Cardiac septum (tissue), 1 donor: ENCODE results near the gene EHMT1. TPM values are rescaled to one million over a fixed set of nuclear protein-coding genes. Genes with fewer than 3 reads are reported as not detected.
"Not testable (repeated sequence)": the region's sequence is repeated elsewhere in the genome, so short reads cannot be mapped to it uniquely, and the experiment has no call there.

ENCODE experiments used
- DNase-seq: peaks from one replicate; pipeline ENCODE4 v3.0.0-alpha.2; 2020; ENCODE audit warnings: low spot score
- intact Hi-C: fragments of 100-400 bp; cut with DNase I; formaldehyde crosslinking; loops from one replicate; pipeline ENCODE4 v1.14.0; 2022
- total RNA-seq: library from RNA; stranded (reverse); fragmentation: NEBNext Ultra II Directional; extraction: Animal tissue kit (Norgen Biotek cat#: 25700); gene quantifications from one replicate; pipeline ENCODE4 v1.2.1, GENCODE V29; 2021
- donor health status: DM: no; HTN: no; CAD: no.

EHMT1 gene
- total RNA-seq, 1 donor from 2014 or later: 39.8 TPM

DNA sequence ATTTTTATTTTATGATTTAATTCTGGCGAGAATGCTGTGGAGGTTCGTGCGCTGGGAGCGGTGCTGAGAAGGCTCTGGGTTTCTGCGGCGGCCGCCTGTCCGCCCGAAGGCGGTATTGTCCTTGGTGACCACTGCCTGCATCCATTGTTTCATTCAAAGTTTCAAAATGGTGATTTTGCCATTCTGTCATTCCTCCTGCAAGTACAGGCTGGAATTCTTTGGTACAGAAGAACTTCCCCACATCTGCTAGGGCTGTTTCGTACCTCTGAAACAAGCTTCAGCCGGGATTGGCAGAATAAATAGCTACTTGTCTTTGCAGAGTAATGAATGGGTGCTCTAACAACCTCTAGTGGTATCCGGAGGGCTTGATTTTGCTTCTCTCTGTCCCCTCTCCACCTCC lies 146.2 kb downstream of the EHMT1 start:
- no peak for DNase-seq
- intact Hi-C loops: no loop called here

DNA sequence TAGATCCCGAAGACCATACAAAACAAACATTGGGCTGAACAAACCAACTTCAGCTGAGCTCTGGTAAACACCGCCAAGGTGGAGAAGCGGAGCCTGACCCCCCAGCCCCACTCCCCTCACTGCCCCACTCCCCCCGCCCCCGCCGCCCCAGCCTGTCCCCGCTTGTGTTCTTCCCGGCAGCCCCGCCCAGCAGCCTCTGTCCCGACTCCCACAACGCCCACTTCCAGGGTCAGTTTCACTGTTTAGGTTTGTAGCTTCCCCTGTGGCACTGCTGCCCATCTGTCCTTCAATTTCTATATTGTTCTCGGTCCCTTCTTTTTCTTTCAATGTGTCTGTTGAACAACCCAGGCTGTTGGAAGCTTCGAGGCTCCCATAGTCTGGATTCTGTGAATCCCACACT lies 146.7 kb downstream of the EHMT1 start:
- no peak for DNase-seq
- intact Hi-C loops: no loop called here

DNA sequence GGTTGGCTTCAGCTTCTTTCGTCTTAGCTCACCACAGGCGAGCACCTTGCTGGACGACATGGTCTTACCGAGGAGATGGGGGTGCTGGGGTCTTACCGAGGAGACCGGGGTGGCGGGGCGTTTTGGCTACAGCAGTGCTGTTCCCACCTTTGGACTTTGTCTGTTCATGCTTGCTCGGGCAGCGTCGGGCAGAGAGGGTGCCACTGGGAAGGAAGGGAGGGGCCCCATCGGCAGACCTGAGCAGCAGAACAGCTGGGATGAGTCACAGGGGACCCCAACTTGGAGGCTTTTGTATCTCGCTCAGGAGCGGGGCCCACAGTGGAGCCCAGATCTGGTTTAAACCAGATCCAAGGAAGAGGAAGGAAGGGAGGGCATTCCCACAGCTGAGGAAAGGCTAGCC lies 152.8 kb downstream of the EHMT1 start:
- intact Hi-C loops: no loop called here
- no peak for DNase-seq

DNA sequence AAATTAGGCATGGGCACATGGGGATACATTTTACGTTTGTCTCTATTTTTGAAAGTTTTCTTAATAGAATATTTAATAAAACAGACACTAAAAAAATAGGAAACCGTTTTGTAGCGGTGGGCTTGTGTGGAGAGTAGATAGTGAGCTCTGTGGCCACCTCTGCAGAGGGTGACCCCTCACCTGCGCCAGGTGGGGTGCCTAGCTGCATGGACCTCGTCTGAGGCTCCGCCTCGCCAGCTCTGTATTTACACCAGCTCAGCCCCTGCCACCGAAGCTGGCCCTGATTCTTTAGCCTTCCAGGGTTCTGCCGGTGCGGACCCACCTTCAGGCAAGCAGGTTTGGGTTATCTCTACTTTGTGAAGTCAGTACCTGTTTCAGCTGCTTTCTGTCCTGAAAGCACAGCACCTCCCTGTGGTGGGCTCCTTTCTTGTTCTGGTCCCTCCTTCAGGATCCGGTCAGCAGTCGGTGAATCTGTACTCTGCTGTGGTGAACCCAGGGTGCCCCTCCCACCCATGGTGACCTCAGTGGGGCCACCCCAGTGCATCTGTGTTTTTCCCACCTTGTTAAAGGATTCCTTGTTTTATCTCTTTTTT lies 153.6 kb downstream of the EHMT1 start:
- no peak for DNase-seq

GRCh38 chr9:137774775-137775386 lies 156.1 kb downstream of the EHMT1 start:
- intact Hi-C loops: no loop called here
- no peak for DNase-seq

More for the DNA sequence above, 153.6 kb downstream of the EHMT1 start:
- intact Hi-C loops: no loop called here

GRCh38 chr9:137776306-137776995 lies 157.6 kb downstream of the EHMT1 start:
- no peak for DNase-seq
- intact Hi-C loops: no loop called here

GRCh38 chr9:137777761-137778160 lies 159.0 kb downstream of the EHMT1 start:
- intact Hi-C loops: no loop called here
- DNase-seq: no peak

DNA sequence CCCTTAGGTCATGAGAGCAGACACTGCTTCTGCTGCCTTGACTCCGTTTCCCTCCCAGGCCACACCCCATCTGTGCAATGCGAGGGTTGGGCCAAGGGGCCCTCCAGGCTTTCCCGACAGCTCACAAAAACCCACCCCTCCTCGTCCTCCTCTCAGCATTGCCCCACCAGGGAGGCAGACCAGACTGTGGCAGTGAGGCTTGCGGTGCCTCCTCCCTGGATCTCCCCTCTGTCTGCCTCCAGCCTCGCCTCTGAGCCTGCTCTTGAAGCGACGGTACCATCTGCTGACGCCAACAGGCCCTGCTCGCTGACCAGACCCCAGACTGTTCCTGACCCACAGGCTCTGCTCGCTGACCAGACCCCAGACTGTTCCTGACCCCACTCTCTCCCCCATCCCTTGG lies 159.5 kb downstream of the EHMT1 start:
- no peak for DNase-seq
- intact Hi-C loops: no loop called here

GRCh38 chr9:137778914-137779313 lies 160.1 kb downstream of the EHMT1 start:
- intact Hi-C loops: no loop called here
- DNase-seq: no peak

DNA sequence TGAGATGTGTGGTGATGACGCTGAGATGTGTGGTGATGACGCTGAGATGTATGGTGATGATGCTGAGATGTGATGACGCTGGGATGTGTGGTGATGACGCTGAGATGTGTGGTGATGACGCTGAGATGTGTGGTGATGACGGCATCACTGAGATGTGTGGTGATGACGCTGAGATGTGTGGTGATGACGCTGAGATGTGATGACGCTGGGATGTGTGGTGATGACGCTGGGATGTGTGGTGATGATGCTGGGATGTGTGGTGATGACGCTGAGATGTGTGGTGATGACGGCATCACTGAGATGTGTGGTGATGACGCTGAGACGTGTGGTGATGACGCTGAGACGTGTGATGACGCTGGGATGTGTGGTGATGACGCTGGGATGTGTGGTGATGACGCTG lies 161.2 kb downstream of the EHMT1 start:
- DNase-seq, intact Hi-C loops: not testable (repeated sequence)

DNA sequence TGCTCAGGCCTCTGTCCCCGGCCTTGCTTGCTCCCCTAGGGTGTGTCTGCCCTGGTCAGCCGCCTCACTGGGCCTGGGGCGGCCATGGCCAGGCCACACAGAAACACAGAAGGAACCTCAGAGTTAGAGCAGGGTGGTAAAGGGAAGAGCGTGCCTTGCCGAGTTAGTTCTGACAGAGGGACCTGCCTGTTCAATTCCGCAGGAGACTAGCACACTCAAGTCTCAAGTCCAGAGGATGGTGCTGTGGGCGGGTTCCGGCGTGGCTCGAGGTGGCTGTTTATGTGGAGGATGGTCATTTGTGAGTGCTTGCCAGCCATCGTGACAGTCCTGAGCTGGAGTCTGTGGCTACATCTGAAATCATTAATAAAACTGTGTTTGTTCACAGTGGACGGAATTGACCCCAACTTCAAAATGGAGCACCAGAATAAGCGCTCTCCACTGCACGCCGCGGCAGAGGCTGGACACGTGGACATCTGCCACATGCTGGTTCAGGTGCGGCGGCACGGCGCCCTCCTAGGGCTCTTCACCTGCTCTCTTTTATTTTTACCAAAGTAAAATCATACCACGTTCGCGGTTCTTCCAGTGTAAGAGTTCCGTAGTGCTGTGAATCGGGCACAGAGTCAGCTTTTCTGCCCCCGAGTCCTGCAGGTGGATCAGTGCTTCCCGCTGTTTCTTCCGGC lies 163.2 kb downstream of the EHMT1 start:
- intact Hi-C loops: no loop called here
- no peak for DNase-seq

DNA sequence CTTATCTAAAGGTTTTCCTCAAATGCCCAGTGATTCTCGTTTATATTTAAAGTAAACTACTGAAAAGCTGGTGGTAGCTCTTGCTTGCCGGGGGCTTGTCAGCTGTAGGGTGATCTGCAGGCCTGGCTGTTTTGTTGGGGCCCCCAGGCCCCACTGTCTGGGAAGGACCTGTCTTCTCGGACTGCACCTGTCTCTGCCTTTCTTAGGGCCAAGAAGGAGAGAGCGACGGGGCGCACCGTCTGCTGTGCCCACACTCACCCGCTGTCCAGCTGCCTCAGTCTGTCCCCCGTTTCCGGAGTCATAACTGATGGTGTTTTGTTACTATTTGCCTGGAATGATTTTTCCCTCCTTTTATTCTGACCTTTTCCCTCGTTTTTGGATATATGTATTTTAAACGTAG lies 164.7 kb downstream of the EHMT1 start:
- intact Hi-C loops: no loop called here
- no peak for DNase-seq

GRCh38 chr9:137784046-137784445 lies 165.2 kb downstream of the EHMT1 start:
- intact Hi-C loops: no loop called here
- no peak for DNase-seq

DNA sequence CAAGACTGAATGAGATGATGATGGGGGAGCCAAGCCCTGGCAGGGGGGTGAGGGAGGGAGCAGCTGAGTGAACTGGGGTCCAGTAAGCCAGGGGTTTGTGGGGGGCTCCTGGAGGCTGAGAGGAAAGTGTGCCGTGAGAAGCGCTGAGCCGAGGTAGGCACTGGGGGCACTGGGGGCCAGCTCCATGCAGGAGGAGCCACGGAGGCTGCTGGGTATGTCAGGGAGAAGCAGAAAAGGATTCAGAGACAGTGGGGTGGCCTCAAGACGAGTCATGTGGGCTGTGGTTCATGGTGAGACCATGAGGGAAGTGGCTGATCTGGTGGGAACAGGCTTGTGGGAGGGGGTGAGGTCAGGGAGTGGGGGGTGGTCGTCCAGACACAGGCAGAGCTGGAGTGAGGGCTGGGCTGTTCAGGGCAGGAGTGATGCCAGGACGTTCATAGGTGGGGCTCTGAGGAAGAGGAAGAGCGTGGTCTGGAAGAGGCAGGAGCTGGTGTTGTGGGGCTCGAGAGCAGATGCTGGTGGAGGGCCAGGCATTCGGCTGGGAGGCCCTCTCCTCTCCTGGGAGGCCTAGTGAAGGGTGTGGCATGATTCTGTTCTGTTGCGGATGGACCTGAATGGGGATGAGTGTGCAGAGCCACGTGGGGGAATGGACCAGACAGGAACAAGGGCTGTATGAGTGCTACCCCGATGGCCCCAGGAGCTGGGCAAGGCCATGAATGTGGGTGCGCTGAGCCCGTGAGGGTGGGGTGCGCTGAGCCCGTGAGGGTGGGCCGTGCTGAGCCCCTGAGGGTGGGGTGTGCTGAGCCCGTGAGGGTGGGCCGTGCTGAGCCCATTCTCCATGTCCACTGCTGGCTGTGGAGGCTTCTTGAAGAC lies 166.1 kb downstream of the EHMT1 start:
- intact Hi-C loops: no loop called here

DNA sequence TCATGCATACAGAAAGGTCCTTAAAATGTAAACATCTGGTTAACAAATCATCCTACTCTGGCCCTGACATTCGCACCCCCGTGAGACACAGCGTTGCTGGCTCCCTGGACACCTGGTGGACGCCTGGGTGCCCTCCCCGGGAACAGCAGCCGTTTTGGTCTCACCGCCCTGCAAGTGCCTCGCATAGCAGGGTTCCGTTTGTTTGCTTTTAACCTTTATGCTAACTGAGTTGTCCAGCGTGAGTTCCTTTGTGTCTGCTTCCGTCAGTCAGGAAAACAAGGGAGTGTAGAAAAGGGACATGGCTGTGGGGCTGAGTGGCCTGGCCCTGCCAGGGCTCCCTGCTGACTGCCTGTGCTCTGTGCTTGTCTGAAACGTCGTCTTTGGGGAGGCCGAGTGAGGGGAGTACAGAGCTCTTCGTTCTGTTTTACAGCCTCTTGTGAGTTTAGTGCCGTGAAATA lies 166.9 kb downstream of the EHMT1 start:
- intact Hi-C loops: no loop called here
- no peak for DNase-seq

More for the DNA sequence above, 166.1 kb downstream of the EHMT1 start:
- DNase-seq: no peak

- no peak for DNase-seq
- intact Hi-C loops: no loop called here
These were observed 167.7 kb downstream of the EHMT1 start for GRCh38 chr9:137786511-137786920.

- intact Hi-C loops: no loop called here
- DNase-seq: no peak
These were observed 168.6 kb downstream of the EHMT1 start for GRCh38 chr9:137787381-137787780.

GRCh38 chr9:137787786-137788505 lies 169.1 kb downstream of the EHMT1 start:
- no peak for DNase-seq
- intact Hi-C loops: no loop called here
